Ramos (cell line): ENCODE measurements around the gene ZDHHC11B.
"Not testable (repeated sequence)": the region's sequence is repeated elsewhere in the genome, so short reads cannot be mapped to it uniquely, and the experiment has no call there.

Experiments
- in situ Hi-C: fragments of 300-500 bp; cut with MboI; formaldehyde crosslinking; loops from one replicate; pipeline ENCODE4 v1.14.3; 2022; ENCODE audit warnings: low sequenced_read_pairs; ENCODE audit not compliant: unreplicated experiment

The ZDHHC11B gene

DNA sequence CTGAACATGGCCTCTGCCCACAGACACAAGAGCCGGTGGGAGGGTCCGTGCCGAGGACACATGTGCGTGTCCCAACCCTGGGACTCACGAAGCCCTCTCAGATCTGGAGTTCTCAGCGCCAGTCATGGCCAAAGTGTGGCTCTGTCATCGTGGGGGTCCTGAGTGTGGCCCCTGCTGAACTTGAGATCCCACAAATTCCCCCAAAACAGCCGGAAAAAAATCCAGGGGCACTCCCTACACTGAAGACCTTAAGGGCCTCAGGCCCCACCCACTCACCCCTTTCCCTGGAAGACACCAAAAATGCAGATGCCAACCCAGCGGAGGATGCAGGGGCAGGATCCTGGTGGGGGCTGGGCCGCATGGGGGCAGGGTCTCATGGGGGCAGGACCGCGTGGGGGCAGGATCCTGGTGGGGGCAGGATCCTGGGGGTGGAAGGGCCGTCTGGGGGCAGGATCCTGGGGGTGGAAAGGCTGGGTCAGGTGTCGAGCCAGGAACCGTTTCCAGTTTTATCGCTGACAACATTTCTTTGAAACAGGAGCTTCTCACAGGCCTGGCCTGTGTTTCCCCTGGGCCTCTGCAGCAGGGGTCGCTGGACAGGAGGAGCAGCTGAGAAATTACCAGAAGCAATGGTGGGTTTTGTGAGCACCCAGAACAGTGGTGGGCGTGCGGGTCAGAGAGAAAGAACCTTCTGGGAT, 13.3 kb downstream of the ZDHHC11B start:
- in situ Hi-C loops, result not testable (repeated sequence)

- in situ Hi-C loops, result not testable (repeated sequence)
These were observed 13.9 kb downstream of the ZDHHC11B start for GRCh38 chr5:770585-770984.

DNA sequence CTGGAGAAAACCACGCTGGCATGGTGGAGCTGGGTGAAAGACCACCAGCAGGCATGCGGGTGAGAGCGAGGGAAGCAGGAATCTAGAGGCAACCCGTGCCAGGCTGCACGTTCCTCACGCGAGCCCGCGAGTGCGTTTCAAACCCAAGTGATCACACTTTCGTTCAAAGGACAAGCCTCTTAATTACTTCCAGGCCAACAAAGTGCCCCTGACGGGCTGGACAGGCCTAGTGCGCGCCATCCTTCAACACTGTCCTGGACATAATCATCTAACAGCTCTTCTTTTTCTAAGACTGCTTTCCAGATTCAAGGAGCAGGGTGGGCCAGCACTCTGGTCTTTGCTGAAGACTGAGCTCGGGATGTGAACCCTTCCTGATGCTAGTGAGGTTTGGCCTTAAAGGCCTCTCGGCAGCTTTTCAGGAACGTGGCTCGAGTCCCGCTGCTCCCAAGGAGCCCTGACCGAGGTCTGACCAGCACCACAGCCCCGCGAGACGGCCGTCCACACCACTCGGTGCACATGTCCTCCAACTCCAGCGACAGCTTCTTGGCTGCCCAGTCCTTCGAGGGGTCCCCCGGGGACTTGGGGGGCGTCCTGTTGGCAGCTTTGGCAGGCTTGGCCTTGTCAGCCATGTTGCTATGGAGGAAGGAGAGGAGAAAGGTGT, 14.9 kb downstream of the ZDHHC11B start:
- in situ Hi-C loops, result not testable (repeated sequence)

DNA sequence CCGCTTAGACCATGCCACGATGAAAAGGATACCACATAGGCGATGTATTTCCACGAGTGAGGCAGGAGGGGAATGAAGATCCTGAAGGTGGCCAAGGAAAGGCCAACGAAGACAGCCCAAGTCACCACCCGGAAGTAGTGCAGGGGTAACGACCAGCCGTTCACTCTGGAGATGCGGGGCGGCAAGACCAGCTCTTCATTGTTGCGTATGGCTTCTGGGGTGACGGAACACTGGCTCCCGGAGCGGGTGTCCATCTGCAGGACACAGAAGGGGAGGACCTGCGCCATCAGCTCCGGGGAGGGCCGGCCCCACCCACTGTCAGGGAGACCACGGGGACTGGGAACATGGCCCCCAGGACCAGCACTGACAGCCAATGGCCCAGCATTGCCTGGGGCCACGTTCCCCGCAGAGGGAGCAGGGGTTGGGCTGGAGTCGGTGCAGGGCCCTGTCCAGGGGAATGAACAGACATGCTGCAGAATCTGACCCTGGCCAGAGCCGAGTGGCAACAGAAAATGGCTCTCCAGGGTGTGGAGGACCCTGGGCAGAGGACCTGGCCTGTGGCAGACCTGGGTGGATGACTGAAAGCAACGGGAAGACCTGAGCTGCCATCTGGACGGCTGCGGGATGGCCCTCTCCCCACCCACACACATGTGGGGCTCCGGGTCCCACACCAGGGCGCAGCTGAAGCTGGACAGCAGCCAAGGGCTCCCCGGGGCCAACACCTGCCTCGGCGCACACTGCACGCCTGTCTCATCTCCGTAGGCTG, 17.7 kb downstream of the ZDHHC11B start:
- in situ Hi-C loops, result no loop called here

DNA sequence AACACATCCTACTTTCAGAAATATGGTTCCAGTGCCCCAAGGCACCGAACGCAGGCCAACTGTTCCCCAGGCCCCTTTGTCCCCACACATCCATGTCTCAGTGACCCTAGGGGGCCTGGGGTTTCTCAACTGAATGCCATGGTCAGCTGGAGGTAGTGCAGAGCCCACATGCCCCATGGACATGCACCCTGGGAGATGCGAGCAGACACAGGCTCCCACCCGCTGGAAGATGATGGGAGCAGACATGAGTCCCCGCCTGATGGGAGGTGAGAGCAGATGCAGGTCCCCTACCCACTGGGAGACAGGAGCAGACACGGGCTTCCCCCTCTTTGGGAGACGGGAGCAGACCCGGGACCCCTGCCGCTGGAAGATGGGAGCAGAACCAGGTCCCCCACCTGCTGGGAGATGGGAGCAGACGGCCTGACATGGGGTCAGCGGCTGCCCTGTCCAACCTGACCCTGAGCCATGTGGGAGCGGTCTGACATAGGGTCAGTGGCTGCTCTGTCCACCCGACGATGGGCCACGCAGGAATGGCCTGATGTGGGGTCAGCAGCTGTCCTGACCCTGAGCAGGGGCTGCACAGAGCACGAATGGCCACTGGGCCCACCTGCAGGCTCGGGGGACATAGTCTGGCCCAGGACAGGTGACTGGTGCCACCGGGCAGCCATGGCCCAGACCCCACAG, 18.4 kb downstream of the ZDHHC11B start:
- in situ Hi-C loops, result no loop called here

- in situ Hi-C loops, result no loop called here
These were observed 20.3 kb downstream of the ZDHHC11B start for GRCh38 chr5:763998-764781.

- in situ Hi-C loops, result no loop called here
These were observed 21.1 kb downstream of the ZDHHC11B start for GRCh38 chr5:763397-763796.

- in situ Hi-C loops, result not testable (repeated sequence)
These were observed 21.5 kb downstream of the ZDHHC11B start for GRCh38 chr5:762996-763395.

- in situ Hi-C loops, result no loop called here
These were observed 22.4 kb downstream of the ZDHHC11B start for GRCh38 chr5:761854-762710.

DNA sequence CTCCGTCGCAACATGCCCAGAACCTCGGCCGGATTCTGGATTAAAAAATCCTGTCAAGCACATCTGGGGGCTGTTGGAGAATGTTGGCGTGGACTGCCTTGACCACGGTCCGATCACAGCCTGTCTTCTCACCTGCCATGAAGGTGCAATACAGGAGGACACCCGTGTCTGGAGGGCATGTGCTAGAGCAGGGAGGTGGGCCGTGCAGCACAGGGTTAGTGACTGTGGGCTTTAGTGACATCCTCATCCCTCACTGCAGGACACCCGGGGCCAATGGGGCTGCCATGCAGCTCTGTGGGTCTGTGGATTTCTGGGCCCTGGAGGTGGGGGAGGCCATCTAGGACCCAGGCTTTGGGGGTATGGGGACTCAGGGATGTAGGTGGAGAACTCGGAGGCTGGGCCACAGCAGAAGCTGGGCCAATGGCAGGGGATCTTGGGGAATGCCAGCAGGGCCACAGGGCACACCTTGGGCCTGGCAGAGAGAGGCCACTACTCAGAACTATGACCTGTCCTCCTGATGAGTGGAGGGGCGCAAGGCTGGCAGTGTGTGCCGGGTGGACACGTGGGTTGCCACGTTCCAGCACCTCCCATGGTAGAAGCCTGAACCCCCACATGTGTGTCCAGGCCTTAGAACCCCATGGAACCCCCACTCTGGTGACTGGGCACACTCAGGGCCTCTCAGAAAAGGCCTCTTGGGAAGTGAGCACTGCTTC, 23.3 kb downstream of the ZDHHC11B start:
- in situ Hi-C loops, result no loop called here

DNA sequence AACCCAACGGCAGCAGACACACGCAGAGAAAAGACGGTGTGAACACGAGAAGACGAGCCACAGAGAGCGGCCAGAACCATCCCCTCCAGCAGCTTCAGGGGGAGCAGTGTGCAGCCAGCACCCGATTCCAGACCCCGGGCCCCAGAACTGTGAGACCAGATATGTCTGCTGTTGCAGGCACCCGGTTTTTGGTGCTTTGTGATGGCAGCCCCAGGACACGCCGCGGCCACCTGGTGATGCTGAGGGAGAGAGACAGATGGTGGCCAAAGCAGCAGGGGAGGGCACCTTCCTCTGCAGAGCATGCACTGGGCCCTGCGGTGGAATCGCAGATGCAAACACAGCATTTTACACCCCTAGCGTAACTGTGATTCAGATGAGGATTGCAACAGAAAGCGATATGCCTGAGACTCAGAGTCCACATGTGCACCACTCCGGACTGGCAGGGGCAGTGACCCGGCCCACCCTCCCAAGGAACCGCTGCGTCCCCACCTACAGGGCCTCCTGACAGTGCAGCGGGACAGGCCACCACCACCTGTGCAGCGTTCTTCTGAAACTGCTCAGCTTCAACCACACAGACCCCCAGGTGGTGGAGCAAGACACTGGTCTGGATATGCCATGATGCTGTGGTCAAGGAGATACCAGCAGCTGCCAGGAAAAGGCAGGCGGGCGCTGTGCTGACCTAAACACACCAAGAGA, 24.0 kb downstream of the ZDHHC11B start:
- in situ Hi-C loops, result no loop called here

DNA sequence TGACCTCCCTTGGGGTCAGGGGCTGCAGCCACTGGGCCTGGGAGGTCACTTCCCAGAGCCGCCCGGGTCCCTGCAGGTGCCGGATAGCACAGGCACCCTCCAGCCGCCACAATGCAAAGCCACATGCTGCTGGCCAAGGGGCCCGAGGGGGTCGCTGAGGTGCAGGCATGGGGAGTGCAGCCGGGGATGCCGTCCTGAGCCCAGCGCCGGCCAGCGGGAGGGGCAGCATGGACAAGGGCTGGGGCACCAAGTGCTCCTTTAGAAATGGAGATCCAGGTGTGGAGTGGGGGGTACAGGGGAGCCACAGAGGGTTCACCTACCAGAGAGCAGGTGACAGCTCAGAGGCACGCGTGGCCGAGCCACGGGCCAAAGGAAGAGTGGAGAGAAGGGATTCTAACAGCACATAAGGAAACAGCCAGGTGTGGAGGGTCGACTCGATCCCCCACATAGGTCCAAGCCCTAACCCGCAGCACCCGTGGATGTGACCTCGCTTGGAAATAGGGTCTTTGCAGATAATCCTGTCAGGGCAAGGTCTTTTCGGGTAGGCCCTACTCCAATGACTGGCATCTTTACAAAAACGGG, 24.7 kb downstream of the ZDHHC11B start:
- in situ Hi-C loops, result no loop called here

DNA sequence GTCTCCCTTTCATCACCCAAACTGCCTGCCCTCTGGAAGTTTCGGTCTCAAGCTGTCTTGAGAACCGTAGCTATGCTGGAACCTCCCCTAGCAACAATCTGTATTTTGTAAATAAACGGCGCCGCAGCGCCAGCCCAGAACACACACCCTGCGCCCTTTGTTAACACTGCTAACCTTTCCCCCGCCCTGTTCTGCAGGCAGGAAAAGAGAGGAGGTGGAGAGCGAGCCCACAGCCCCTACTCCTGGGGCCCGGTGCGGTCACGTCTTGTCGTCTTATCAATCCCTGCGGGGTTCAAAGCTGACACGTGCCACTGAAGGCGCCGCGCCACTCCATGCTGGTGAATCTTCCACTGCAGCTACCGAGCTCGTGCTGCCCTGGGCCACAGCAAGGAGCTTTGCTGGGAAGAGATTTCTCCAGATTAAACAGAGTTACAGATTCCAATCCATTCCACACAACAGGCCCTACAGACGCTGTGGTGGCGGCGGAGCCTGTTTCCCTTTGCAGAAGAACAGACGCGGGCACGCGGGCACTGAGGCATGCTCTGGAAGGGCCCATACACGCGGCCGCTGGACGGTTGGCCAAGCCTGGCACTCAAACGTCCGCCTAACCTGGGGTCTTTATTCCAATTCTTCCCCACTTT, 25.3 kb downstream of the ZDHHC11B start:
- in situ Hi-C loops, result no loop called here

DNA sequence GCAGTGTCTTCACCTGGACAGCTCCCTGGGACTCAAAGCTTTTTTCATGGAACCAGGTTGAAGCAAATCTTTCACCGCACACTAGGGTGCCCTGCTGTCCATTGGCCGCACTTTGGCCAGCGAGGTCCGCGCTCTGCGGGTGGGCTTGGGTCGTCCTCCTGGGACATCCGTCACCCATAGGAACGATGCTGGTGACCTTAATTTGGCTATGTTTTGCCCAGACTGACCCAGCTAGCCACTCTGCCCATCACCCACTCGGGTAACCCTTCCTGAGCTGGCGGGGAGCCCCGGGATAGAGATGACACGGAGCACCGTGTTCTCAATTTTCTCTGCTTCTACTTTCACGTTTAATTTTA, 25.9 kb downstream of the ZDHHC11B start:
- in situ Hi-C loops, result no loop called here

- in situ Hi-C loops, result no loop called here
These were observed 26.4 kb downstream of the ZDHHC11B start for GRCh38 chr5:757931-758697.

- in situ Hi-C loops, result no loop called here
These were observed 27.1 kb downstream of the ZDHHC11B start for GRCh38 chr5:757346-757930.
